ENCODE results near the gene ENOX1. TPM values are rescaled to one million over a fixed set of nuclear protein-coding genes. Genes with fewer than 3 reads are reported as not detected.

Gene ENOX1
- total RNA-seq, 4 donors from 2014 or later, result 2.2 to 8.9 (median 6.2) TPM

- ATAC-seq (ENCODE audit: low FRiP score) (no peak), DNase-seq (ENCODE audit: low spot score) (no peak)
Observed at GRCh38 chr13:43665388-43665787, 121.4 kb downstream of the ENOX1 start.

GRCh38 chr13:43664700-43665191 lies 122.0 kb downstream of the ENOX1 start:
- ATAC-seq (ENCODE audit: low FRiP score), result peak; percentile 87
- TF ChIP-seq CTCF (IDR thresholded peaks at IDR 0.05), result no peak
- DNase-seq (ENCODE audit: low spot score), result no peak

More at GRCh38 chr13:43665388-43665787, 121.4 kb downstream of the ENOX1 start:
- TF ChIP-seq CTCF (IDR thresholded peaks at IDR 0.05), result no peak

- no peak for TF ChIP-seq CTCF (IDR thresholded peaks at IDR 0.05)
- ATAC-seq (ENCODE audit: low FRiP score) (no peak), DNase-seq (ENCODE audit: low spot score) (no peak)
Observed at GRCh38 chr13:43663474-43664090, 123.2 kb downstream of the ENOX1 start.

- ATAC-seq (ENCODE audit: low FRiP score) (no peak), DNase-seq (ENCODE audit: low spot score) (no peak)
- TF ChIP-seq CTCF (IDR thresholded peaks at IDR 0.05), result no peak
Observed at GRCh38 chr13:43662976-43663375, 123.8 kb downstream of the ENOX1 start.

GRCh38 chr13:43661161-43661830 lies 125.5 kb downstream of the ENOX1 start:
- DNase-seq (ENCODE audit: low spot score), result no peak
- no peak for ATAC-seq (ENCODE audit: low FRiP score)
- TF ChIP-seq CTCF (IDR thresholded peaks at IDR 0.05), result no peak

GRCh38 chr13:43657485-43657884 lies 129.3 kb downstream of the ENOX1 start:
- no peak for ATAC-seq (ENCODE audit: low FRiP score)
- DNase-seq (ENCODE audit: low spot score), result no peak
- TF ChIP-seq CTCF (IDR thresholded peaks at IDR 0.05), result no peak

- TF ChIP-seq CTCF (IDR thresholded peaks at IDR 0.05), result no peak
- no peak for DNase-seq (ENCODE audit: low spot score)
- no peak for ATAC-seq (ENCODE audit: low FRiP score)
Observed at GRCh38 chr13:43653980-43654379, 132.8 kb downstream of the ENOX1 start.

Data from omental fat pad (tissue), 4 donors.